Fibroblast of the aortic adventitia (primary cell): ENCODE measurements around the gene ABCA3. TPM values are rescaled to one million over a fixed set of nuclear protein-coding genes. Genes with fewer than 3 reads are reported as not detected.

ENCODE experiments used
- DNase-seq: peaks from one replicate; pipeline ENCODE4 v3.0.0-alpha.2; 2010; ENCODE audit warnings: low read depth
- H3K4me3 ChIP-seq: 2 replicates; pipeline ENCODE4 v1.5.1; 2011; ENCODE audit warnings: low read depth, mild to moderate bottlenecking, control low read depth, low read length, moderate library complexity
- CTCF ChIP-seq: IDR thresholded peaks from 2 replicates; pipeline ENCODE4 v1.5.1; 2011; ENCODE audit warnings: mild to moderate bottlenecking, low read length, control low read depth, inconsistent platforms; ENCODE audit not compliant: insufficient read depth
- total RNA-seq: library from RNA; depleted of rRNA; stranded (reverse); fragments of >200 nt; gene quantifications from 2 replicates; pipeline ENCODE4 v1.2.3, GENCODE V29; 2012; ENCODE audit warnings: low replicate concordance

Gene ABCA3
- total RNA-seq, 1 donor = 1.8 TPM

- no peak overlapping the region for H3K4me3 ChIP-seq
- no peak for TF ChIP-seq CTCF
Observed at GRCh38 chr16:2383501-2383900, 43.0 kb upstream of the ABCA3 start.

GRCh38 chr16:2374644-2375043 lies 34.1 kb upstream of the ABCA3 start:
- H3K4me3 ChIP-seq = no peak overlapping the region
- no peak for TF ChIP-seq CTCF
- DNase-seq = no peak

More at GRCh38 chr16:2383501-2383900, 43.0 kb upstream of the ABCA3 start:
- DNase-seq = no peak

GRCh38 chr16:2373176-2373575 lies 32.6 kb upstream of the ABCA3 start:
- no peak for DNase-seq
- no peak for TF ChIP-seq CTCF
- H3K4me3 ChIP-seq = no peak overlapping the region

- no peak for DNase-seq
- no peak for TF ChIP-seq CTCF
- no peak overlapping the region for H3K4me3 ChIP-seq
Observed at GRCh38 chr16:2372684-2373083, 32.2 kb upstream of the ABCA3 start.

- H3K4me3 ChIP-seq = no peak overlapping the region
- no peak for TF ChIP-seq CTCF
- peak; percentile 43 for DNase-seq
Observed at GRCh38 chr16:2371421-2371820, 30.9 kb upstream of the ABCA3 start.

GRCh38 chr16:2370721-2371120 lies 30.2 kb upstream of the ABCA3 start:
- DNase-seq = no peak
- no peak for TF ChIP-seq CTCF
- no peak overlapping the region for H3K4me3 ChIP-seq

GRCh38 chr16:2366660-2367309 lies 26.3 kb upstream of the ABCA3 start:
- no peak for TF ChIP-seq CTCF
- DNase-seq = no peak
- no peak overlapping the region for H3K4me3 ChIP-seq
